HG02759 (cell line): Measurements from ENCODE around the gene SSC4D.
"Not testable (repeated sequence)": the region's sequence is repeated elsewhere in the genome, so short reads cannot be mapped to it uniquely, and the experiment has no call there.

Experiments used
- ATAC-seq: cut with Tn5 transposase; IDR thresholded peaks from one replicate; pipeline ENCODE4 v1.9.1; 2021; ENCODE audit warnings: mild to moderate bottlenecking, moderate library complexity; ENCODE audit not compliant: unreplicated experiment

The SSC4D gene

GRCh38 chr7:76423666-76424412, 14.3 kb upstream of the SSC4D start:
- no peak for ATAC-seq

GRCh38 chr7:76421097-76421496, 11.6 kb upstream of the SSC4D start:
- ATAC-seq = not testable (repeated sequence)

GRCh38 chr7:76417654-76418310, 8.3 kb upstream of the SSC4D start:
- not testable (repeated sequence) for ATAC-seq

- ATAC-seq = no peak
These were observed 2.8 kb upstream of the SSC4D start for GRCh38 chr7:76412249-76412648.

GRCh38 chr7:76411626-76412025, 2.1 kb upstream of the SSC4D start:
- no peak for ATAC-seq

GRCh38 chr7:76408121-76408560, 1.4 kb downstream of the SSC4D start:
- ATAC-seq = no peak

- no peak for ATAC-seq
These were observed 1.8 kb downstream of the SSC4D start for GRCh38 chr7:76407718-76408117.

GRCh38 chr7:76405738-76406137, 3.8 kb downstream of the SSC4D start:
- no peak for ATAC-seq

- no peak for ATAC-seq
These were observed 5.6 kb downstream of the SSC4D start for GRCh38 chr7:76403780-76404494.

- ATAC-seq = not testable (repeated sequence)
These were observed 6.4 kb downstream of the SSC4D start for GRCh38 chr7:76403097-76403496.

GRCh38 chr7:76400248-76400647, 9.2 kb downstream of the SSC4D start:
- ATAC-seq = no peak

GRCh38 chr7:76397409-76398183, 11.9 kb downstream of the SSC4D start:
- ATAC-seq = peak; percentile 35

GRCh38 chr7:76396864-76397263, 12.6 kb downstream of the SSC4D start:
- ATAC-seq = no peak

- ATAC-seq = no peak
These were observed 13.4 kb downstream of the SSC4D start for GRCh38 chr7:76395965-76396726.

GRCh38 chr7:76395605-76395964, 13.9 kb downstream of the SSC4D start:
- not testable (repeated sequence) for ATAC-seq

GRCh38 chr7:76394957-76395356, 14.5 kb downstream of the SSC4D start:
- ATAC-seq = no peak

- peak; percentile 79 for ATAC-seq
These were observed 16.1 kb downstream of the SSC4D start for GRCh38 chr7:76393116-76394031.

- ATAC-seq = no peak
These were observed 16.9 kb downstream of the SSC4D start for GRCh38 chr7:76392531-76393115.

GRCh38 chr7:76390092-76390491, 19.4 kb downstream of the SSC4D start:
- ATAC-seq = no peak
